ENCODE results near the gene SUGP2. TPM values are rescaled to one million over a fixed set of nuclear protein-coding genes. Genes with fewer than 3 reads are reported as not detected.
A peak's percentile ranks its signal among the peaks of the same experiment; 100 is the strongest.

SUGP2 gene
- polyA plus RNA-seq, 3 donors: 7.6 to 143 (median 8.2) TPM

- no peaks in the 10 kb centered on the region for H4K20me1 ChIP-seq (ENCODE audit: insufficient read depth, low read length)
- H3K4me2 ChIP-seq (replicated peaks; ENCODE audit: extremely low read depth, low read length, poor library complexity, severe bottlenecking): no peak overlapping the region
- no peak for DNase-seq
- Mint-ChIP-seq H3K27ac (peak overlapping the region in 3 of 7 donors; percentile 27 to 75 (median 32)), H3K27me3 (ENCODE audit: low read depth in 3 of 3) (peaks cover 0 to 2% (median 0%) of the 10 kb centered on the region in 3 donors), H3K4me1 (peaks cover 3% of the 10 kb centered on the region), H3K4me3 (no peak overlapping the region), H3K36me3 (peaks cover 78 to 97% of the 10 kb centered on the region in 2 donors), H3K9me3 (no peaks in the 10 kb centered on the region)
- no peaks in the 10 kb centered on the region for H3K27me3 ChIP-seq (ENCODE audit: control insufficient read depth in 2 of 2, insufficient read depth in 2 of 2, low read length in 2 of 2)
- intact Hi-C loops (cut with micrococcal nuclease): no loop called here
- WGBS (ENCODE audit: insufficient coverage): 93% methylated on average over 8 of the region's 10 CpGs
- H3K4me3 ChIP-seq (replicated peaks in 1 of 3; ENCODE audit: low read depth in 2 of 3, low read length in 3 of 3): no peak overlapping the region
- no peaks in the 10 kb centered on the region for H3K9me3 ChIP-seq (replicated peaks in 1 of 2; ENCODE audit: control insufficient read depth in 1 of 2, insufficient read depth in 1 of 2, low read length in 2 of 2)
- no peak overlapping the region for H2AFZ ChIP-seq (ENCODE audit: insufficient read depth, low read depth, low read length, poor library complexity, severe bottlenecking)
- H3K27ac ChIP-seq (ENCODE audit: low read depth in 1 of 2, low read length in 2 of 2): no peak overlapping the region
- H3K36me3 ChIP-seq (replicated peaks in 1 of 2; ENCODE audit: control insufficient read depth in 1 of 2, insufficient read depth in 2 of 2, low read length in 2 of 2): peaks cover 77 to 94% of the 10 kb centered on the region in 2 donors
- H3K4me1 ChIP-seq (ENCODE audit: control insufficient read depth in 1 of 2, insufficient read depth in 2 of 2, low read length in 2 of 2): no peaks in the 10 kb centered on the region
- H3K9ac ChIP-seq (ENCODE audit: insufficient read depth, low read length, poor library complexity, severe bottlenecking): no peak overlapping the region
- no peak for TF ChIP-seq CTCF (IDR thresholded peaks at IDR 0.05)
- no peaks in the 10 kb centered on the region for H3K79me2 ChIP-seq (ENCODE audit: insufficient read depth, low read length)
Observed at GRCh38 chr19:18996351-18996750, 37.0 kb downstream of the SUGP2 start.

- H3K9me3 Mint-ChIP-seq: no peaks in the 10 kb centered on the region
- H3K27me3 Mint-ChIP-seq (ENCODE audit: low read depth in 3 of 3): no peaks in the 10 kb centered on the region
- H3K4me1 Mint-ChIP-seq: peaks cover 3% of the 10 kb centered on the region
- no peak overlapping the region for H3K4me3 ChIP-seq (replicated peaks in 1 of 3; ENCODE audit: low read depth in 2 of 3, low read length in 3 of 3)
- no peaks in the 10 kb centered on the region for H3K27me3 ChIP-seq (ENCODE audit: control insufficient read depth in 2 of 2, insufficient read depth in 2 of 2, low read length in 2 of 2)
- no peaks in the 10 kb centered on the region for H3K79me2 ChIP-seq (ENCODE audit: insufficient read depth, low read length)
- WGBS (ENCODE audit: insufficient coverage): 100% methylated on average over 3 of the region's 5 CpGs
- no peak for TF ChIP-seq CTCF (IDR thresholded peaks at IDR 0.05)
- H4K20me1 ChIP-seq (ENCODE audit: insufficient read depth, low read length): no peaks in the 10 kb centered on the region
- H3K36me3 Mint-ChIP-seq: peaks cover 79 to 97% of the 10 kb centered on the region in 2 donors
- H3K4me2 ChIP-seq (replicated peaks; ENCODE audit: extremely low read depth, low read length, poor library complexity, severe bottlenecking): no peak overlapping the region
- no peak overlapping the region for H3K4me3 Mint-ChIP-seq
- intact Hi-C loops (cut with micrococcal nuclease): no loop called here
- H3K4me1 ChIP-seq (ENCODE audit: control insufficient read depth in 1 of 2, insufficient read depth in 2 of 2, low read length in 2 of 2): no peaks in the 10 kb centered on the region
- H3K9me3 ChIP-seq (replicated peaks in 1 of 2; ENCODE audit: control insufficient read depth in 1 of 2, insufficient read depth in 1 of 2, low read length in 2 of 2): no peaks in the 10 kb centered on the region
- peak overlapping the region in 5 of 7 donors; percentile 28 to 73 (median 54) for H3K27ac Mint-ChIP-seq
- H3K36me3 ChIP-seq (replicated peaks in 1 of 2; ENCODE audit: control insufficient read depth in 1 of 2, insufficient read depth in 2 of 2, low read length in 2 of 2): peaks cover 78 to 94% of the 10 kb centered on the region in 2 donors
- DNase-seq: peak; percentile 33 to 46 (median 43)
- peak overlapping the region in 1 of 2 donors; percentile 8 for H3K27ac ChIP-seq (ENCODE audit: low read depth in 1 of 2, low read length in 2 of 2)
- no peak overlapping the region for H2AFZ ChIP-seq (ENCODE audit: insufficient read depth, low read depth, low read length, poor library complexity, severe bottlenecking)
- H3K9ac ChIP-seq (ENCODE audit: insufficient read depth, low read length, poor library complexity, severe bottlenecking): no peak overlapping the region
Observed at GRCh38 chr19:18995804-18996241, 37.5 kb downstream of the SUGP2 start.
